Mesenchymal stem cell (in vitro differentiated cells and primary cell): ENCODE measurements around the gene EFHD2.
"Not testable (repeated sequence)": the region's sequence is repeated elsewhere in the genome, so short reads cannot be mapped to it uniquely, and the experiment has no call there.

Source experiments
- DNase-seq: peaks from one replicate; pipeline ENCODE4 v3.0.0-alpha.2; 2013
- H2AFZ ChIP-seq: one replicate; pipeline ENCODE4 v1.6.1; 2013; ENCODE audit warnings: low read depth, mild to moderate bottlenecking, control low read depth, inconsistent platforms, low read length, moderate library complexity
- H2AK5ac ChIP-seq: 2 replicates; pipeline ENCODE4 v1.6.1; 2013; ENCODE audit warnings: low read length, moderate library complexity, mild to moderate bottlenecking, inconsistent platforms; ENCODE audit not compliant: severe bottlenecking
- H2BK120ac ChIP-seq: one replicate; pipeline ENCODE4 v1.6.1; 2013; ENCODE audit warnings: low read depth, mild to moderate bottlenecking, inconsistent platforms, low read length, moderate library complexity
- H2BK12ac ChIP-seq, 2 experiments: one replicate each; pipeline ENCODE4 v1.6.1; 2013; ENCODE audit warnings: inconsistent platforms in 2 of 2, low read length in 2 of 2, mild to moderate bottlenecking in 2 of 2, moderate library complexity in 2 of 2, control low read depth in 1 of 2
- H2BK15ac ChIP-seq: one replicate; pipeline ENCODE4 v1.6.1; 2013; ENCODE audit warnings: mild to moderate bottlenecking, low read depth, inconsistent platforms; ENCODE audit not compliant: poor library complexity, severe bottlenecking
- H2BK5ac ChIP-seq: 2 replicates; pipeline ENCODE4 v1.6.1; 2013; ENCODE audit warnings: low read depth, mild to moderate bottlenecking, low read length, control low read depth, inconsistent platforms; ENCODE audit not compliant: poor library complexity, severe bottlenecking
- H3K14ac ChIP-seq, 2 experiments: one replicate each; pipeline ENCODE4 v1.6.1; 2013; ENCODE audit warnings: inconsistent platforms in 2 of 2, low read length in 2 of 2, control low read depth in 1 of 2, mild to moderate bottlenecking in 1 of 2, moderate library complexity in 1 of 2
- H3K18ac ChIP-seq, 2 experiments: one replicate each; pipeline ENCODE4 v1.6.1; 2013; ENCODE audit warnings: inconsistent platforms in 2 of 2, low read length in 2 of 2, control low read depth in 1 of 2, low read depth in 1 of 2, mild to moderate bottlenecking in 1 of 2
- H3K23ac ChIP-seq, 2 experiments: one replicate each; pipeline ENCODE4 v1.6.1; 2013; ENCODE audit warnings: inconsistent platforms in 2 of 2, low read length in 2 of 2, mild to moderate bottlenecking in 2 of 2, moderate library complexity in 2 of 2, control low read depth in 1 of 2
- H3K27ac ChIP-seq: 2 replicates; pipeline ENCODE4 v1.5.1; 2013; ENCODE audit warnings: mild to moderate bottlenecking, moderate library complexity, low read length, control low read depth, inconsistent platforms; ENCODE audit not compliant: poor library complexity, severe bottlenecking
- H3K27me3 ChIP-seq, 2 experiments: 2 replicates each; pipeline versions ENCODE4 v1.6.1 to v1.7.0; 2013; ENCODE audit warnings: low read length in 2 of 2, mild to moderate bottlenecking in 2 of 2, moderate library complexity in 2 of 2, control low read depth in 1 of 2, inconsistent platforms in 1 of 2; ENCODE audit not compliant: control insufficient read depth in 1 of 2, insufficient read depth in 1 of 2
- H3K36me3 ChIP-seq, 2 experiments: 2 replicates each; pipeline versions ENCODE4 v1.6.1 to v1.7.0; 2013; ENCODE audit warnings: low read length in 2 of 2, control low read depth in 1 of 2, inconsistent platforms in 1 of 2, low read depth in 1 of 2, mild to moderate bottlenecking in 1 of 2; ENCODE audit not compliant: insufficient read depth in 2 of 2, control insufficient read depth in 1 of 2
- H3K4ac ChIP-seq, 2 experiments: one replicate each; pipeline ENCODE4 v1.6.1; 2013; ENCODE audit warnings: inconsistent platforms in 2 of 2, low read length in 2 of 2, mild to moderate bottlenecking in 2 of 2, moderate library complexity in 2 of 2, control low read depth in 1 of 2, low read depth in 1 of 2
- H3K4me1 ChIP-seq: 2 replicates; pipeline ENCODE4 v1.6.1; 2013; ENCODE audit warnings: low read depth, low read length, control low read depth; ENCODE audit not compliant: control insufficient read depth, insufficient read depth
- H3K4me2 ChIP-seq: 2 replicates; pipeline ENCODE4 v1.6.1; 2013; ENCODE audit warnings: low read length, mild to moderate bottlenecking, inconsistent platforms; ENCODE audit not compliant: poor library complexity, severe bottlenecking
- H3K4me3 ChIP-seq, 2 experiments: 2 replicates each; pipeline versions ENCODE4 v1.5.1 to v1.7.0; 2013; ENCODE audit warnings: low read length in 2 of 2, mild to moderate bottlenecking in 2 of 2, control low read depth in 1 of 2, low read depth in 1 of 2; ENCODE audit not compliant: insufficient read depth in 1 of 2
- H3K79me1 ChIP-seq: replicated peaks from 2 replicates; pipeline ENCODE4 v1.6.1; 2013; ENCODE audit warnings: mild to moderate bottlenecking, control low read depth, low read length, inconsistent platforms; ENCODE audit not compliant: poor library complexity, severe bottlenecking
- H3K9ac ChIP-seq: 2 replicates; pipeline ENCODE4 v1.7.0; 2013; ENCODE audit warnings: mild to moderate bottlenecking, low read length, moderate library complexity
- H3K9me3 ChIP-seq: 2 replicates; pipeline ENCODE4 v1.7.0; 2013; ENCODE audit warnings: mild to moderate bottlenecking, low read length; ENCODE audit not compliant: control insufficient read depth
- H4K8ac ChIP-seq: one replicate; pipeline ENCODE4 v1.6.1; 2013; ENCODE audit warnings: inconsistent platforms, mild to moderate bottlenecking, low read length, moderate library complexity
- H4K91ac ChIP-seq: one replicate; pipeline ENCODE4 v1.6.1; 2013; ENCODE audit warnings: mild to moderate bottlenecking, low read length, inconsistent platforms
- WGBS: methylation state at CpG from one replicate; pipeline ENCODE4 v1.1.7; 2013; ENCODE audit warnings: mixed read lengths; 5-methylcytosine and 5-hydroxymethylcytosine counted together

The EFHD2 gene

GRCh38 chr1:15471723-15472122, 62.0 kb downstream of the EFHD2 start:
- peak overlapping the region; percentile 19 for H3K4me2 ChIP-seq
- H3K36me3 ChIP-seq, H3K23ac ChIP-seq, H3K4me1 ChIP-seq, H3K9me3 ChIP-seq, H3K4ac ChIP-seq, H3K27ac ChIP-seq, H3K9ac ChIP-seq, H2AK5ac ChIP-seq, H2AFZ ChIP-seq, H3K18ac ChIP-seq, H2BK12ac ChIP-seq, H4K91ac ChIP-seq, H3K79me1 ChIP-seq, H3K27me3 ChIP-seq, H2BK15ac ChIP-seq, H3K4me3 ChIP-seq, H2BK120ac ChIP-seq, H2BK5ac ChIP-seq, H3K14ac ChIP-seq, DNase-seq, H4K8ac ChIP-seq: not testable (repeated sequence)
- WGBS = 87% methylated on average over 6 of the region's 6 CpGs

DNA sequence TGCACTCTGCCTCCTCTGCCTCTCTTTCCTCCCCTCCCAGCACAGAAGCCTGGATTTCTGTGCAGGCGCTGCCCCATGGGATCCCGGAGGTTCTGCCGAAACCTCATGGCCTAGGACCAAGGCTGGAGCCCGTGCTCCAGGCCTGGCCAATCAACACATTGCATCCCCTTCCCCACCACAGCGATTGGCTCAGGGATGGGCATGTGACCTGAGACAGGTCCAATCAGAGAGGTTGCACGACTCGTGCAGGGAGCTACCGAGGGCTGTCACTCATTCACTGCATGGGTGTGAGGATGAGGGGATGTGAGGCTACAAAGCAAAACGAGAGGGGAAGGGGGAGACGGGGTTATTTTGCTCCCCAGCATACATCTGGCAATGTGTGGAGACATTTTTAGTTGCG, 62.9 kb downstream of the EFHD2 start:
- no peak overlapping the region for H3K18ac ChIP-seq
- no peak overlapping the region for H2BK120ac ChIP-seq
- no peak overlapping the region for H2AK5ac ChIP-seq
- no peak overlapping the region for H3K27ac ChIP-seq
- no peaks in the 10 kb centered on the region for H3K79me1 ChIP-seq
- H2BK12ac ChIP-seq = no peak overlapping the region
- H3K23ac ChIP-seq = peak overlapping the region in 1 of 2 experiments; percentile 40
- no peak for DNase-seq
- WGBS = 90% methylated on average over 11 of the region's 11 CpGs
- no peak overlapping the region for H2BK15ac ChIP-seq
- H2BK5ac ChIP-seq = no peak overlapping the region
- H3K4me3 ChIP-seq = no peak overlapping the region
- H3K4ac ChIP-seq = no peak overlapping the region
- H4K8ac ChIP-seq = no peak overlapping the region
- peaks cover 0 to 5% of the 10 kb centered on the region in 2 experiments for H3K27me3 ChIP-seq
- H3K14ac ChIP-seq = no peak overlapping the region
- no peaks in the 10 kb centered on the region for H3K36me3 ChIP-seq
- H3K4me2 ChIP-seq = no peak overlapping the region
- H3K9me3 ChIP-seq = no peaks in the 10 kb centered on the region
- no peak overlapping the region for H3K9ac ChIP-seq
- H4K91ac ChIP-seq = no peak overlapping the region
- H2AFZ ChIP-seq = no peak overlapping the region
- H3K4me1 ChIP-seq = no peaks in the 10 kb centered on the region

DNA sequence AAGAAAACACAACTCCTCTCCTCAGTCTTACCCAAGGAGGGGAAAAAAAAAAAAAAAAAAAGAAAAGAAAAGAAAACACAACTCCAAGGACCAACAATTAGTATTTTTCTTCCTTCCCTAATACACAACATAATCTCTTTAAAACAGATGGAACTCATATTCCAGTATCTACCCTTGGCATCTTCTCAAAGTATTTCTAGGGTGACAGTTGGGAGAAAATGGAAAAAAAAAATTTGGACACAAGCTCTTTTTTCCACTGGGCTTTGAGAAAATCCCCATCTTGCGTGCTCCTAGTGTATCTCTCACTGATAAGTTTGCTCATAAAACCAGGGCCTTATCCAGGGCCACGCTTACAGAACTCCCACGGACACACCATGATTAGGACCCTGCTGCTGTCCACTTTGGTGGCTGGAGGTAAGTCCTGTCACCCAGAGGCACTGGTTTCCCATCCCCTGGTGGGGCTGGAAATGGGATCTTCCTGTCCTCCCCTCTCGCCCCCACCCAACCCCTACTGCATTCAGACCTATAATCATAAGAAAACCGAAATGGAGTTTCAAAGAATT, 66.1 kb downstream of the EFHD2 start, which contains the start of gene CELA2B:
CELA2B (plus strand) TSS at position 353 of the 563 bp plus-strand sequence; CDS start at position 375, 22 bp downstream.
- Histone ChIP-seq H3K4ac (no peak within 1 kb of the TSS), H3K9ac (no peak within 1 kb of the TSS), H2BK120ac (no peak within 1 kb of the TSS), H2BK5ac (no peak within 1 kb of the TSS), H3K79me1 (no peaks in the 10 kb centered on the region), H4K91ac (no peak within 1 kb of the TSS), H3K4me2 (no peak within 1 kb of the TSS), H3K4me3 (no peak within 1 kb of the TSS), H2AFZ (no peak within 1 kb of the TSS), H3K27ac (no peak within 1 kb of the TSS), H3K36me3 (no peaks in the 10 kb centered on the region), H2AK5ac (no peak within 1 kb of the TSS), H3K14ac (peak within 1 kb of the TSS in 1 of 2 experiments; percentile 30), H3K9me3 (no peaks in the 10 kb centered on the region), H3K23ac (no peak within 1 kb of the TSS), H3K27me3 (no peaks in the 10 kb centered on the region), H2BK12ac (no peak within 1 kb of the TSS), H3K4me1 (no peaks in the 10 kb centered on the region), H4K8ac (no peak within 1 kb of the TSS), H2BK15ac (no peak within 1 kb of the TSS), H3K18ac (no peak within 1 kb of the TSS)
- DNase-seq = no peak
- WGBS = 85% methylated on average over 4 of the region's 5 CpGs

DNA sequence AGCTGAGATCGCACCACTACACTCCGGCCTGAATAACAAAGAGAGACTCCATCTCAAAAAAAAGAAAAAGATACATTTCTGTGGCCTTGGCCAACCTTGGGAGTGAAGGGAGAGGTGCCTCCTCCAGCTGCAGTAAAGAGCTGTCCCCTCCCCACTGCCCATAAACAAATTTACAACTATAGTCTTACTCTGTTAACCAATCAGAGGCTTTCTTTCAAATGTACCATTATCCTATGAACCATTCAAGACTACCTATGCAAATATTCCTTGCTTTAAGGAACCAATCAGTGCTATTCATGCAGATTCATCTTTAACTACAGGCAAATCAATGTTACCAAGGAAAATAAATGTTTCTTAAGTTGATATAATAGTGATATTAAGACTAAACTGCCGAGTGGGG, 67.2 kb downstream of the EFHD2 start:
- Histone ChIP-seq H3K36me3 (no peaks in the 10 kb centered on the region), H3K9me3 (no peaks in the 10 kb centered on the region), H2BK5ac (no peak overlapping the region), H2BK120ac (no peak overlapping the region), H3K27me3 (no peaks in the 10 kb centered on the region), H2AFZ (no peak overlapping the region), H2BK15ac (no peak overlapping the region), H3K4me1 (no peaks in the 10 kb centered on the region), H3K14ac (no peak overlapping the region), H3K79me1 (no peaks in the 10 kb centered on the region), H3K23ac (no peak overlapping the region), H4K91ac (no peak overlapping the region), H2BK12ac (no peak overlapping the region), H3K4ac (no peak overlapping the region), H3K4me2 (no peak overlapping the region), H3K27ac (no peak overlapping the region), H2AK5ac (no peak overlapping the region), H3K4me3 (no peak overlapping the region), H4K8ac (no peak overlapping the region), H3K18ac (no peak overlapping the region), H3K9ac (no peak overlapping the region)
- WGBS = 96% methylated on average over 3 of the region's 3 CpGs
- no peak for DNase-seq
